Measurements from ENCODE around the gene ZDHHC12. TPM values are rescaled to one million over a fixed set of nuclear protein-coding genes. Genes with fewer than 3 reads are reported as not detected.

Gene ZDHHC12
- total RNA-seq, 2 experiments from 2014 or later: 40.0 to 56.8 TPM

GRCh38 chr9:128731093-128731492, 7.2 kb upstream of the ZDHHC12 start:
- ChIA-PET CTCF (ENCODE audit: unreplicated experiment) (no interaction called here), POLR2A (no interaction called here)
- DNase-seq (ENCODE audit: low spot score): no peak
- H4K20me1 ChIP-seq (ENCODE audit: insufficient read depth, low read length): no peaks in the 10 kb centered on the region
- H3K4me2 ChIP-seq (ENCODE audit: low read length): no peak overlapping the region
- H3K9me2 ChIP-seq (ENCODE audit: insufficient read depth, low read length): no peaks in the 10 kb centered on the region
- TF ChIP-seq EZH2phosphoT487 (IDR thresholded peaks at IDR 0.05; ENCODE audit: borderline replicate concordance, low read depth, low read length) (no peak), CTCF (conservative IDR thresholded peaks at IDR 0.05; ENCODE audit: low read length) (no peak)
- peaks cover 6% of the 10 kb centered on the region; the same call in 1 of the 2 replicates for H3K36me3 ChIP-seq (ENCODE audit: insufficient read depth, low read length)
- H3K79me2 ChIP-seq (ENCODE audit: insufficient read depth, low read depth, low read length): no peaks in the 10 kb centered on the region
- no peak overlapping the region for H3K4me3 ChIP-seq (ENCODE audit: low read depth, low read length, poor library complexity, severe bottlenecking)
- intact Hi-C loops (cut with micrococcal nuclease; ENCODE audit: unreplicated experiment): no loop called here
- no TSS peak for BruUV-seq (replicated peaks)
- H3K9me3 ChIP-seq (ENCODE audit: low read length): no peaks in the 10 kb centered on the region
- peaks cover 10% of the 10 kb centered on the region for H3K4me1 ChIP-seq (ENCODE audit: insufficient read depth, low read length, poor library complexity, severe bottlenecking)
- H3K27ac ChIP-seq (ENCODE audit: low read depth, low read length, poor library complexity, severe bottlenecking): no peak overlapping the region
- H2AFZ ChIP-seq (ENCODE audit: low read length): no peak overlapping the region

GRCh38 chr9:128729766-128730517, 6.0 kb upstream of the ZDHHC12 start:
- no peak for TF ChIP-seq CTCF (conservative IDR thresholded peaks at IDR 0.05; ENCODE audit: low read length)
- TF ChIP-seq EZH2phosphoT487 (IDR thresholded peaks at IDR 0.05; ENCODE audit: borderline replicate concordance, low read depth, low read length): no peak
- no TSS peak for BruUV-seq (replicated peaks)
- Histone ChIP-seq H3K27ac (ENCODE audit: low read depth, low read length, poor library complexity, severe bottlenecking) (no peak overlapping the region), H3K36me3 (ENCODE audit: insufficient read depth, low read length) (peaks cover 6% of the 10 kb centered on the region; the same call in 1 of the 2 replicates), H3K79me2 (ENCODE audit: insufficient read depth, low read depth, low read length) (no peaks in the 10 kb centered on the region), H3K4me3 (ENCODE audit: low read depth, low read length, poor library complexity, severe bottlenecking) (no peak overlapping the region), H3K4me1 (ENCODE audit: insufficient read depth, low read length, poor library complexity, severe bottlenecking) (peaks cover 13% of the 10 kb centered on the region), H2AFZ (ENCODE audit: low read length) (no peak overlapping the region), H3K9me3 (ENCODE audit: low read length) (no peaks in the 10 kb centered on the region), H3K4me2 (ENCODE audit: low read length) (no peak overlapping the region), H4K20me1 (ENCODE audit: insufficient read depth, low read length) (no peaks in the 10 kb centered on the region), H3K9me2 (ENCODE audit: insufficient read depth, low read length) (no peaks in the 10 kb centered on the region)
- intact Hi-C loops (cut with micrococcal nuclease; ENCODE audit: unreplicated experiment): loop anchor here (10.0 kb wide), 3 partner anchors 85 to 195 kb away; partner anchors contain the start of genes PHYHD1 and SPTAN1
- ChIA-PET POLR2A (no interaction called here), CTCF (ENCODE audit: unreplicated experiment) (no interaction called here)
- DNase-seq (ENCODE audit: low spot score): no peak

- Histone ChIP-seq H4K20me1 (ENCODE audit: insufficient read depth, low read length) (no peaks in the 10 kb centered on the region), H3K27ac (ENCODE audit: low read depth, low read length, poor library complexity, severe bottlenecking) (no peak overlapping the region), H3K4me2 (ENCODE audit: low read length) (no peak overlapping the region), H3K4me1 (ENCODE audit: insufficient read depth, low read length, poor library complexity, severe bottlenecking) (peaks cover 19% of the 10 kb centered on the region), H3K79me2 (ENCODE audit: insufficient read depth, low read depth, low read length) (no peaks in the 10 kb centered on the region), H2AFZ (ENCODE audit: low read length) (no peak overlapping the region), H3K4me3 (ENCODE audit: low read depth, low read length, poor library complexity, severe bottlenecking) (no peak overlapping the region), H3K9me2 (ENCODE audit: insufficient read depth, low read length) (no peaks in the 10 kb centered on the region), H3K36me3 (ENCODE audit: insufficient read depth, low read length) (peaks cover 6% of the 10 kb centered on the region; the same call in 1 of the 2 replicates), H3K9me3 (ENCODE audit: low read length) (no peaks in the 10 kb centered on the region)
- BruUV-seq (replicated peaks): no TSS peak
- CTCF ChIA-PET (ENCODE audit: unreplicated experiment): no interaction called here
- intact Hi-C loops (cut with micrococcal nuclease; ENCODE audit: unreplicated experiment): loop anchor here (10.0 kb wide), 3 partner anchors 85 to 195 kb away; partner anchors contain the start of genes PHYHD1 and SPTAN1
- TF ChIP-seq CTCF (conservative IDR thresholded peaks at IDR 0.05; ENCODE audit: low read length) (no peak), EZH2phosphoT487 (IDR thresholded peaks at IDR 0.05; ENCODE audit: borderline replicate concordance, low read depth, low read length) (no peak)
- POLR2A ChIA-PET: no interaction called here
- DNase-seq (ENCODE audit: low spot score): no peak
Observed at GRCh38 chr9:128729302-128729701, 5.4 kb upstream of the ZDHHC12 start.
